ENCODE measurements around the gene NKAIN1. TPM values are rescaled to one million over a fixed set of nuclear protein-coding genes. Genes with fewer than 3 reads are reported as not detected.
"Not testable (repeated sequence)": the region's sequence is repeated elsewhere in the genome, so short reads cannot be mapped to it uniquely, and the experiment has no call there.

The NKAIN1 gene
- total RNA-seq, 5 donors from 2014 or later (not counting 1 experiment from before 2014, with no cell fraction given) = 0.13 TPM; not detected in 4

GRCh38 chr1:31198600-31198999, 41.1 kb downstream of the NKAIN1 start:
- Mint-ChIP-seq H3K27me3 (peaks cover 0 to 3% of the 10 kb centered on the region in 2 donors), H3K27ac (no peak overlapping the region), H3K4me1 (no peaks in the 10 kb centered on the region), H3K36me3 (no peaks in the 10 kb centered on the region), H3K4me3 (no peak overlapping the region), H3K9me3 (no peaks in the 10 kb centered on the region)
- H3K36me3 ChIP-seq (ENCODE audit: control insufficient read depth in 2 of 2, extremely low read depth in 1 of 2, insufficient read depth in 1 of 2, low read length in 1 of 2) = no peaks in the 10 kb centered on the region
- no peak overlapping the region for H3K4me3 ChIP-seq (ENCODE audit: control insufficient read depth in 1 of 2, extremely low read depth in 1 of 2, low read length in 1 of 2)
- ATAC-seq (replicated peaks in 1 of 4) (no peak), DNase-seq (no peak)
- POLR2A ChIA-PET = no interaction called here
- WGBS (ENCODE audit: insufficient coverage) = 53% methylated on average over 2 of the region's 7 CpGs
- H3K27me3 ChIP-seq (replicated peaks in 1 of 2; ENCODE audit: control insufficient read depth in 2 of 2, extremely low read depth in 1 of 2, insufficient read depth in 2 of 2, low read length in 1 of 2) = peaks cover 0 to 16% of the 10 kb centered on the region in 2 experiments
- no peaks in the 10 kb centered on the region for H3K9me3 ChIP-seq
- H3K4me1 ChIP-seq (ENCODE audit: control insufficient read depth in 1 of 2, extremely low read depth in 1 of 2, insufficient read depth in 2 of 2, low read length in 2 of 2) = no peaks in the 10 kb centered on the region
- CTCF ChIA-PET = no interaction called here
- no peak overlapping the region for H3K27ac ChIP-seq (ENCODE audit: low read length)

- ChIA-PET CTCF (no interaction called here), POLR2A (interaction anchor here in 1 of 2 donors (0.7 kb wide), 1 partner anchor 34 kb away, joined by 3 read pairs; no protein-coding TSS in a partner anchor)
- no peak overlapping the region for H3K27ac Mint-ChIP-seq
- no peaks in the 10 kb centered on the region for H3K9me3 Mint-ChIP-seq
- DNase-seq (no peak), ATAC-seq (replicated peaks in 1 of 4) (no peak)
- no peak overlapping the region for H3K27ac ChIP-seq (ENCODE audit: low read length)
- no peak overlapping the region for H3K4me3 ChIP-seq (ENCODE audit: control insufficient read depth in 1 of 2, extremely low read depth in 1 of 2, low read length in 1 of 2)
- no peaks in the 10 kb centered on the region for H3K9me3 ChIP-seq
- H3K36me3 Mint-ChIP-seq = no peaks in the 10 kb centered on the region
- 87% methylated on average over 7 of the region's 7 CpGs for WGBS (ENCODE audit: insufficient coverage)
- H3K27me3 Mint-ChIP-seq = peaks cover 0 to 3% of the 10 kb centered on the region in 2 donors
- no peaks in the 10 kb centered on the region for H3K4me1 Mint-ChIP-seq
- no peaks in the 10 kb centered on the region for H3K4me1 ChIP-seq (ENCODE audit: control insufficient read depth in 1 of 2, extremely low read depth in 1 of 2, insufficient read depth in 2 of 2, low read length in 2 of 2)
- no peak overlapping the region for H3K4me3 Mint-ChIP-seq
- H3K27me3 ChIP-seq (replicated peaks in 1 of 2; ENCODE audit: control insufficient read depth in 2 of 2, extremely low read depth in 1 of 2, insufficient read depth in 2 of 2, low read length in 1 of 2) = peaks cover 0 to 16% of the 10 kb centered on the region in 2 experiments
- no peaks in the 10 kb centered on the region for H3K36me3 ChIP-seq (ENCODE audit: control insufficient read depth in 2 of 2, extremely low read depth in 1 of 2, insufficient read depth in 1 of 2, low read length in 1 of 2)
Observed at GRCh38 chr1:31198150-31198549, 41.5 kb downstream of the NKAIN1 start.

- H3K27ac Mint-ChIP-seq = no peak overlapping the region
- no peaks in the 10 kb centered on the region for H3K36me3 Mint-ChIP-seq
- Histone ChIP-seq H3K27ac (ENCODE audit: low read length) (no peak overlapping the region), H3K27me3 (replicated peaks in 1 of 2; ENCODE audit: control insufficient read depth in 2 of 2, extremely low read depth in 1 of 2, insufficient read depth in 2 of 2, low read length in 1 of 2) (peaks cover 0 to 12% of the 10 kb centered on the region in 2 experiments), H3K4me1 (ENCODE audit: control insufficient read depth in 1 of 2, extremely low read depth in 1 of 2, insufficient read depth in 2 of 2, low read length in 2 of 2) (no peaks in the 10 kb centered on the region), H3K4me3 (ENCODE audit: control insufficient read depth in 1 of 2, extremely low read depth in 1 of 2, low read length in 1 of 2) (no peak overlapping the region), H3K9me3 (no peaks in the 10 kb centered on the region), H3K36me3 (ENCODE audit: control insufficient read depth in 2 of 2, extremely low read depth in 1 of 2, insufficient read depth in 1 of 2, low read length in 1 of 2) (no peaks in the 10 kb centered on the region)
- POLR2A ChIA-PET = no interaction called here
- ATAC-seq (replicated peaks in 1 of 4) (no peak), DNase-seq (no peak)
- no peak overlapping the region for H3K4me3 Mint-ChIP-seq
- no peaks in the 10 kb centered on the region for H3K9me3 Mint-ChIP-seq
- H3K4me1 Mint-ChIP-seq = no peaks in the 10 kb centered on the region
- H3K27me3 Mint-ChIP-seq = peaks cover 0 to 3% of the 10 kb centered on the region in 2 donors
- 67% methylated on average over 1 of the region's 2 CpGs for WGBS (ENCODE audit: insufficient coverage)
- CTCF ChIA-PET = no interaction called here
Observed at GRCh38 chr1:31196685-31197084, 43.0 kb downstream of the NKAIN1 start.

- H3K4me1 Mint-ChIP-seq; ATAC-seq (replicated peaks in 1 of 4): not testable (repeated sequence)
Observed at GRCh38 chr1:31195267-31195666, 44.4 kb downstream of the NKAIN1 start.

GRCh38 chr1:31193729-31194128, 46.0 kb downstream of the NKAIN1 start:
- H3K36me3 ChIP-seq (ENCODE audit: control insufficient read depth in 2 of 2, extremely low read depth in 1 of 2, insufficient read depth in 1 of 2, low read length in 1 of 2) = no peaks in the 10 kb centered on the region
- Mint-ChIP-seq H3K4me3 (no peak overlapping the region), H3K36me3 (no peaks in the 10 kb centered on the region), H3K27ac (no peak overlapping the region), H3K27me3 (no peaks in the 10 kb centered on the region), H3K4me1 (no peaks in the 10 kb centered on the region), H3K9me3 (no peaks in the 10 kb centered on the region)
- no peak for ATAC-seq (replicated peaks in 1 of 4)
- no peaks in the 10 kb centered on the region for H3K4me1 ChIP-seq (ENCODE audit: control insufficient read depth in 1 of 2, extremely low read depth in 1 of 2, insufficient read depth in 2 of 2, low read length in 2 of 2)
- H3K4me3 ChIP-seq (ENCODE audit: control insufficient read depth in 1 of 2, extremely low read depth in 1 of 2, low read length in 1 of 2) = no peak overlapping the region
- no peak overlapping the region for H3K27ac ChIP-seq (ENCODE audit: low read length)
- no CpG with 5 or more reads among the region's 5 CpGs for WGBS (ENCODE audit: insufficient coverage)
- POLR2A ChIA-PET = no interaction called here
- no peak for DNase-seq
- H3K9me3 ChIP-seq = no peaks in the 10 kb centered on the region
- CTCF ChIA-PET = interaction anchor here in 1 of 2 donors (1.3 kb wide), 1 partner anchor 32 kb away, joined by 4 read pairs; no protein-coding TSS in a partner anchor
- peaks cover 0 to 3% of the 10 kb centered on the region in 2 experiments for H3K27me3 ChIP-seq (replicated peaks in 1 of 2; ENCODE audit: control insufficient read depth in 2 of 2, extremely low read depth in 1 of 2, insufficient read depth in 2 of 2, low read length in 1 of 2)

More at GRCh38 chr1:31195267-31195666, 44.4 kb downstream of the NKAIN1 start:
- H3K9me3 Mint-ChIP-seq; H3K4me1 ChIP-seq (ENCODE audit: control insufficient read depth in 1 of 2, extremely low read depth in 1 of 2, insufficient read depth in 2 of 2, low read length in 2 of 2); POLR2A ChIA-PET; H3K27me3 ChIP-seq (replicated peaks in 1 of 2; ENCODE audit: control insufficient read depth in 2 of 2, extremely low read depth in 1 of 2, insufficient read depth in 2 of 2, low read length in 1 of 2); H3K4me3 ChIP-seq (ENCODE audit: control insufficient read depth in 1 of 2, extremely low read depth in 1 of 2, low read length in 1 of 2); H3K36me3 ChIP-seq (ENCODE audit: control insufficient read depth in 2 of 2, extremely low read depth in 1 of 2, insufficient read depth in 1 of 2, low read length in 1 of 2); CTCF ChIA-PET; H3K4me3 Mint-ChIP-seq; H3K36me3 Mint-ChIP-seq; H3K27me3 Mint-ChIP-seq; H3K27ac ChIP-seq (ENCODE audit: low read length); H3K9me3 ChIP-seq; H3K27ac Mint-ChIP-seq; DNase-seq: not testable (repeated sequence)
- 87% methylated on average over 8 of the region's 10 CpGs for whole genome bisulfite sequencing (ENCODE audit: insufficient coverage)

- H3K4me1 ChIP-seq (ENCODE audit: control insufficient read depth in 1 of 2, extremely low read depth in 1 of 2, insufficient read depth in 2 of 2, low read length in 2 of 2) = no peaks in the 10 kb centered on the region
- Mint-ChIP-seq H3K27me3 (peaks cover 6 to 7% of the 10 kb centered on the region in 2 donors), H3K36me3 (no peaks in the 10 kb centered on the region), H3K9me3 (no peaks in the 10 kb centered on the region), H3K27ac (no peak overlapping the region), H3K4me3 (no peak overlapping the region), H3K4me1 (no peaks in the 10 kb centered on the region)
- WGBS (ENCODE audit: insufficient coverage) = no CpG with 5 or more reads among the region's 1 CpG
- no peak overlapping the region for H3K27ac ChIP-seq (ENCODE audit: low read length)
- POLR2A ChIA-PET = no interaction called here
- peaks cover 0 to 22% of the 10 kb centered on the region in 2 experiments for H3K27me3 ChIP-seq (replicated peaks in 1 of 2; ENCODE audit: control insufficient read depth in 2 of 2, extremely low read depth in 1 of 2, insufficient read depth in 2 of 2, low read length in 1 of 2)
- no peak overlapping the region for H3K4me3 ChIP-seq (ENCODE audit: control insufficient read depth in 1 of 2, extremely low read depth in 1 of 2, low read length in 1 of 2)
- no peaks in the 10 kb centered on the region for H3K36me3 ChIP-seq (ENCODE audit: control insufficient read depth in 2 of 2, extremely low read depth in 1 of 2, insufficient read depth in 1 of 2, low read length in 1 of 2)
- no peak for ATAC-seq (replicated peaks in 1 of 4)
- CTCF ChIA-PET = no interaction called here
- H3K9me3 ChIP-seq = no peaks in the 10 kb centered on the region
- DNase-seq = no peak
Observed at GRCh38 chr1:31191281-31191680, 48.4 kb downstream of the NKAIN1 start.
